NCI-H345 (cell line): ENCODE results near the gene ADARB2.

Experiments
- DNase-seq: peaks from one replicate; lab custom pipeline; 2025; lab: John Stamatoyannopoulos, UW

ADARB2 gene

GRCh38 chr10:1204434-1205326 is 532.6 kb downstream of the ADARB2 start:
- DNase-seq = no peak

GRCh38 chr10:1203704-1204103 is 533.6 kb downstream of the ADARB2 start:
- DNase-seq = no peak

GRCh38 chr10:1203216-1203615 is 534.1 kb downstream of the ADARB2 start:
- DNase-seq = no peak

GRCh38 chr10:1202343-1202742 is 535.0 kb downstream of the ADARB2 start:
- DNase-seq = no peak

GRCh38 chr10:1200866-1201807 is 536.2 kb downstream of the ADARB2 start:
- no peak for DNase-seq

GRCh38 chr10:1199897-1200721 is 537.2 kb downstream of the ADARB2 start:
- DNase-seq = no peak

GRCh38 chr10:1199345-1199673 is 538.0 kb downstream of the ADARB2 start:
- DNase-seq = no peak

- peak; percentile 58 for DNase-seq
These were observed 538.6 kb downstream of the ADARB2 start for GRCh38 chr10:1198453-1199344.

GRCh38 chr10:1197384-1197783 is 539.9 kb downstream of the ADARB2 start:
- no peak for DNase-seq

- no peak for DNase-seq
These were observed 540.7 kb downstream of the ADARB2 start for GRCh38 chr10:1196656-1197055.

GRCh38 chr10:1195828-1196227 is 541.5 kb downstream of the ADARB2 start:
- DNase-seq = no peak

- no peak for DNase-seq
These were observed 543.2 kb downstream of the ADARB2 start for GRCh38 chr10:1194161-1194560.

GRCh38 chr10:1193561-1193960 is 543.8 kb downstream of the ADARB2 start:
- DNase-seq = no peak

GRCh38 chr10:1191752-1192151 is 545.6 kb downstream of the ADARB2 start:
- no peak for DNase-seq

GRCh38 chr10:1190791-1191490 is 546.4 kb downstream of the ADARB2 start:
- no peak for DNase-seq

- DNase-seq = no peak
These were observed 547.3 kb downstream of the ADARB2 start for GRCh38 chr10:1190052-1190395.

GRCh38 chr10:1189166-1190051 is 547.9 kb downstream of the ADARB2 start:
- no peak for DNase-seq

GRCh38 chr10:1188558-1189135 is 548.7 kb downstream of the ADARB2 start:
- DNase-seq = no peak
